Smooth muscle cell (in vitro differentiated cells): ENCODE measurements around the gene CRELD2. TPM values are rescaled to one million over a fixed set of nuclear protein-coding genes. Genes with fewer than 3 reads are reported as not detected.

Experiments
- DNase-seq: peaks from one replicate; lab custom pipeline; 2025; ENCODE audit not compliant: unreplicated experiment; lab: John Stamatoyannopoulos, UW
- H2AFZ ChIP-seq: fragments of 200-600 bp; sonication (generic); 2 replicates; pipeline ENCODE4 v1.6.0; 2016; ENCODE audit warnings: antibody characterized with exemption, low read depth, mild to moderate bottlenecking
- H3F3A ChIP-seq: fragments of 200-600 bp; sonication (generic); 2 replicates; pipeline ENCODE4 v1.6.0; 2017; ENCODE audit warnings: antibody characterized with exemption, low read depth
- H3K27ac ChIP-seq: fragments of 200-600 bp; sonication (generic); 2 replicates; pipeline ENCODE4 v1.5.1; 2016; ENCODE audit warnings: low read depth, mild to moderate bottlenecking
- H3K27me3 ChIP-seq: fragments of 200-600 bp; sonication (generic); 2 replicates; pipeline ENCODE4 v1.6.1; 2016; ENCODE audit warnings: low read depth, mild to moderate bottlenecking
- H3K36me3 ChIP-seq: fragments of 200-600 bp; sonication (generic); 2 replicates; pipeline ENCODE4 v1.5.1; 2016; ENCODE audit warnings: low read depth
- H3K4me1 ChIP-seq: fragments of 200-600 bp; sonication (generic); 2 replicates; pipeline ENCODE4 v1.5.1; 2016; ENCODE audit warnings: low read depth
- H3K4me2 ChIP-seq: fragments of 200-600 bp; sonication (generic); 2 replicates; pipeline ENCODE4 v1.6.0; 2016; ENCODE audit warnings: mild to moderate bottlenecking
- H3K4me3 ChIP-seq: fragments of 200-600 bp; sonication (generic); 2 replicates; pipeline ENCODE4 v1.5.1; 2016; ENCODE audit warnings: mild to moderate bottlenecking
- H3K79me2 ChIP-seq: fragments of 200-600 bp; sonication (generic); 2 replicates; pipeline ENCODE4 v1.6.0; 2016; ENCODE audit warnings: low read depth, mild to moderate bottlenecking
- H3K9ac ChIP-seq: fragments of 200-600 bp; sonication (generic); 2 replicates; pipeline ENCODE4 v1.6.0; 2016; ENCODE audit warnings: low read depth
- H3K9me3 ChIP-seq: fragments of 200-600 bp; sonication (generic); replicated peaks from 2 replicates; pipeline ENCODE4 v1.5.1; 2016; ENCODE audit warnings: low read depth
- H4K20me1 ChIP-seq: fragments of 200-600 bp; sonication (generic); 2 replicates; pipeline ENCODE4 v1.6.0; 2016; ENCODE audit warnings: low read depth
- CTCF ChIP-seq: fragments of 200-600 bp; sonication (generic); IDR thresholded peaks from 2 replicates; pipeline ENCODE4 v1.5.1; 2017; ENCODE audit warnings: borderline replicate concordance, mild to moderate bottlenecking, antibody characterized with exemption; ENCODE audit not compliant: insufficient read depth, poor library complexity, severe bottlenecking
- WGBS: methylation state at CpG from one replicate; pipeline ENCODE4 v1.1.7; 2016; ENCODE audit warnings: low lambda C conversion rate; 5-methylcytosine and 5-hydroxymethylcytosine counted together
- polyA plus RNA-seq: library from polyadenylated mRNA; unstranded; fragments of >200 nt; fragmentation: Nextera tagmentation; extraction: Ambion mirVana; gene quantifications from 2 replicates; pipeline ENCODE4 v1.2.1, GENCODE V29; 2016
- total RNA-seq: library from RNA; depleted of rRNA; stranded (reverse); fragments of >200 nt; gene quantifications from 2 replicates; pipeline ENCODE4 v1.2.3, GENCODE V29; 2014

Gene CRELD2
- total and polyA plus RNA-seq, 2 experiments from 2014 or later: 52.7 to 127 TPM

GRCh38 chr22:49886346-49887063, 31.9 kb upstream of the CRELD2 start:
- DNase-seq: no peak
- Histone ChIP-seq H3K36me3 (peaks cover 38% of the 10 kb centered on the region), H3K9ac (no peak overlapping the region), H3K27ac (no peak overlapping the region), H4K20me1 (peaks cover 57% of the 10 kb centered on the region), H2AFZ (no peak overlapping the region), H3K4me1 (no peaks in the 10 kb centered on the region), H3K9me3 (peaks cover 8% of the 10 kb centered on the region), H3K4me2 (no peak overlapping the region), H3K79me2 (peaks cover 40% of the 10 kb centered on the region), H3F3A (no peaks in the 10 kb centered on the region), H3K4me3 (no peak overlapping the region), H3K27me3 (no peaks in the 10 kb centered on the region)
- 98% methylated on average over 41 of the region's 41 CpGs for WGBS
- TF ChIP-seq CTCF: no peak

DNA sequence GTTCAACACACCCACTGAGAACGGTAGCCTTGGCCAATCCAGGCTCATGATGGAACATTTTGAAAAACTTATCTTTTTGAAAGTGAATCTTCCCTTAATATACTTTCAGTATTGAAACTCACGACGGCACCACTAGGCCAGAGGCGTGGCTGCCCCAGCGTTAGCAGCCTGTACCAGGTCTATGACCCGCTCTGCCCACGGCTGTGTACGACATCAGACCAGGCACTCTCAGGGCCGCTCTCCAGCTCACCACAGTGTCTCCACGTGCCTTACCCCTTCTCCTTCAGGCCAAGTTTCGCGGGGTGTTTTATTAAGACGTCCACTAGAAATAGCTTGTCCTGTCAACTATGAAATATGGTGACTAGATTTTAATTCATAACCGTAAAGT, 31.4 kb upstream of the CRELD2 start:
- H3F3A ChIP-seq: no peaks in the 10 kb centered on the region
- H2AFZ ChIP-seq: no peak overlapping the region
- TF ChIP-seq CTCF: no peak
- peaks cover 52% of the 10 kb centered on the region for H4K20me1 ChIP-seq
- no peaks in the 10 kb centered on the region for H3K27me3 ChIP-seq
- no peak overlapping the region for H3K9ac ChIP-seq
- 98% methylated on average over 14 of the region's 14 CpGs for WGBS
- no peak overlapping the region for H3K27ac ChIP-seq
- no peak for DNase-seq
- no peaks in the 10 kb centered on the region for H3K4me1 ChIP-seq
- peaks cover 34% of the 10 kb centered on the region for H3K79me2 ChIP-seq
- no peak overlapping the region for H3K4me3 ChIP-seq
- H3K9me3 ChIP-seq: peaks cover 8% of the 10 kb centered on the region
- peaks cover 38% of the 10 kb centered on the region for H3K36me3 ChIP-seq
- no peak overlapping the region for H3K4me2 ChIP-seq

DNA sequence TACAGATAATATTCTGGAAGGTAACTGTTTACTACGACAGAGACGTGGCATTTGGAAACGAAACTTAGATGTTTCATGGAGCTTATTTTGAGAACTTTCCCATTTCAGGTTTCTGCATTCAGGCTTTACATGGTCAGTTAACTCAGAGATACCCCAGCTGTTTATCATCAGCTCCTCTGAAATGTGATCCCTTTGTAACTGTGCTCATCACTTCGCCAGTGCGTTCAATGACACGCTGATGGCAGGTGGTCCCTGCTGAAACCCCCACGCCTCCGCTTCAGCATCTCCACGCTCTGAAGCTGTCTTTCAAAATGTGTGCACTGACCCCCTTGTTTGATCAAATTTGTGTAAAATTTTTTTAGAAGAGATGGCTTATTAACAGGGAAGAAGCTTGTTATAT, 30.7 kb upstream of the CRELD2 start:
- WGBS: 99% methylated on average over 9 of the region's 9 CpGs
- H3K4me2 ChIP-seq: no peak overlapping the region
- peaks cover 8% of the 10 kb centered on the region for H3K9me3 ChIP-seq

More for the DNA sequence above, 30.7 kb upstream of the CRELD2 start:
- Histone ChIP-seq H3K27me3 (no peaks in the 10 kb centered on the region), H3K4me3 (no peak overlapping the region), H3K4me1 (no peaks in the 10 kb centered on the region), H4K20me1 (peaks cover 45% of the 10 kb centered on the region), H3K36me3 (peaks cover 42% of the 10 kb centered on the region), H3K9ac (no peak overlapping the region), H3K27ac (no peak overlapping the region), H2AFZ (no peak overlapping the region), H3K79me2 (peaks cover 28% of the 10 kb centered on the region), H3F3A (no peaks in the 10 kb centered on the region)
- DNase-seq: no peak
- TF ChIP-seq CTCF: no peak
